Esophagus mucosa (tissue), 1 donor: ENCODE measurements around the gene GRIN3B. TPM values are rescaled to one million over a fixed set of nuclear protein-coding genes. Genes with fewer than 3 reads are reported as not detected.
A peak's percentile ranks its signal among the peaks of the same experiment; 100 is the strongest.
"Not testable (repeated sequence)": the region's sequence is repeated elsewhere in the genome, so short reads cannot be mapped to it uniquely, and the experiment has no call there.

Source experiments
- ATAC-seq: fragments of 200-7000 bp; cut with Tn5 transposase; one replicate; pipeline ENCODE4 v1.9.1; 2020
- total RNA-seq: library from RNA; stranded (reverse); gene quantifications from one replicate; pipeline ENCODE4 v1.2.4, GENCODE V29; 2023
- donor health status: DM: yes; HTN: yes; CAD: no.

GRIN3B gene
- not detected for total RNA-seq

- peak; percentile 42 for ATAC-seq
Observed at GRCh38 chr19:1000095-1000494, at the start of gene GRIN3B. GRIN3B (plus strand) TSS chr19:1000419; CDS start chr19:1000438, 19 bp downstream.

- no peak for ATAC-seq
Observed at GRCh38 chr19:952049-952679, 48.1 kb upstream of the GRIN3B start.

DNA sequence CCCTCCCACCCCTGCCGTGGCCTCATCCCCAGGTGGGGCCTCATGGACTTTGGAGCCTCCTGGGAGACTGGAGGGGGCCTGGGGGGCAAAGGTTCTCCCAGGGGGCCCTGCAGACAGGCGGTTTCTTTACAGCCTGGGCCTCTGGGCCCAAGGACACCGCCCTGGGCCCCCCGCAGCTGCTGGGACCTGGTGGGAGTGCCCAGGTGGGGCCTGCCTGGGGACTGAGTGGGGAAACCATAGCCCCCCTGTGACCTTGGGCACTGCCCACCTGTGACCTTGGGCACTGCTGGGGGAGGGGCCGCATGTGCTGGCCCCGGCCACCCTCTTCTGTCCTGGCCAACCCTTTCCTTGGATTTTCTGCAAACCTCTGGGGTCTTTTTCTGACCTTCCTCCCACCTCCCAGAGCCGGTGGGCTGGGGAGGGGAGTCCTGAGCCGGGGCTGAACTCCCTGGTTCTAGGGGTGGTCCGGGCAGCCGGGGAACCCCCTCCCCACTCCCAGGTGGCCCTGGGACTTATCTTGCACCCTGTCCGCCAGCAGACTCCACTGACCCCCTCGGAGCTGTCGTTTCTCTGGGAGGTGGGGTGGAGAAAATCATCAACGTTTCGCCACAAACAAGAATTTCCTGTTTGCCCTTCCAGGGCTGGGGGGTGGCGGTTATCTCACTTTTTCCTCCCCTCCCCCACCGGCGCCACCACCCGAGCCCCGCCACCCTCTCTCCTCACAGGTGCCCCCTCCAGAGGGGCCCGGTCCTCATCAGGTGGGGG is 47.4 kb upstream of the GRIN3B start:
- peak; percentile 18 for ATAC-seq

DNA sequence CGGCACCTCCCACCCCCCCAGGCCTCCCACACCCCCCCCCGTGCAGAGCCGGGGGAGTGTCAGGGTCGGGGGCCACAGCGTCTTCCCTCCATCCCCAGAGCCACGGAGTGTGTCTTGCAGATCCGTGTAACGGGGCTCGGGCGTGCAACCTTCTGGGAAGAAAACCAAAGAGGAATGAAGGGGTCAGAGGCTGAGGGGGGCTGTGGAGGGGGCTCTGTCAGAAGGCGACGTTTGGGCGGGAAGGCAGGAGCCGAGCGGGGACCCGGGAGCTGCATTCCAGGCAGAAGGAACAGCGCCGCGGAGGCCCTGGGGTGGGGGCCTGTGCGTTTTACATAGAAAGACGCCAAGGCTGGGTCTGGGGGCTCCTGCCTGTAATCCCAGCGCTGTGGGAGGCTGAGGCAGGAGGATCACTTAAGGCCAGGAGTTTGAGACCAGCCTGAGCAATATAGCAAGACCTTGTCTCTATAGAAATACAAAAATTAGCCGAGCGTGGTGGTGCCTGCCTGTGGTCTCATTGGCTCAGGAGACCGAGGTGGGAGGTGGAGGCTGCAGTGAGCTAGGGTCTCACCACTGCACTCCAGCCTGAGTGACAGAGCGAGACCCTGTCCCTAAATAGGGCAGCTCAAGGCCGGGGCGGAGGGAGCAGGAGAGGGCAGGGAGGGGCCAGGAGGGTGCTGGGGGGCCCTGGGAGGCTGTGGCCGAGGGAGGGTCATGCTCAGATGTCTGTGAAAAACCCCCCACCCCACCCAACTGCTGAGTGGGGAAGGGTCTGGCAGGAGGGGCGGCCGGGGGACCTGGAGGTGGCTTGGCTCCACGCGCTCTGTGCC is 46.6 kb upstream of the GRIN3B start:
- ATAC-seq, result no peak

DNA sequence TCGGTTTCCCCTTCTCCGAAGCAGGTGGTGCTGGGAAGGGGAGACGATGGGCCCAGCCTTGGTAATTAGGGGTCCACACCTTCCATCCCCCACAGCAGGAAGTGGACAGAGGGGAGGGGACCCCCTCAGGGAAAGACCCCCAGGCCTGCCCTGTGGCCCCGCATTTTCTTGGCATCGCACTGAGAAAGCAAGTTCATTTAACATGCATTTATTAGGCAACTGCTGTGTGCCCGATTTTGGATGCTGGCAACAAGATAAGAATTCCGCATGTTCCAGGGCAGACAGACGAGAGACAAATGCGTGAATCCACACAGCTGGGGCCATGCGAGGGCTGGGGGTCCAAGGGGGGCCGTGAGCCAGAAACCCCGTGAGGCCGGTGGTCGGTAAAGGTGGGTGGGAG is 45.9 kb upstream of the GRIN3B start:
- no peak for ATAC-seq

DNA sequence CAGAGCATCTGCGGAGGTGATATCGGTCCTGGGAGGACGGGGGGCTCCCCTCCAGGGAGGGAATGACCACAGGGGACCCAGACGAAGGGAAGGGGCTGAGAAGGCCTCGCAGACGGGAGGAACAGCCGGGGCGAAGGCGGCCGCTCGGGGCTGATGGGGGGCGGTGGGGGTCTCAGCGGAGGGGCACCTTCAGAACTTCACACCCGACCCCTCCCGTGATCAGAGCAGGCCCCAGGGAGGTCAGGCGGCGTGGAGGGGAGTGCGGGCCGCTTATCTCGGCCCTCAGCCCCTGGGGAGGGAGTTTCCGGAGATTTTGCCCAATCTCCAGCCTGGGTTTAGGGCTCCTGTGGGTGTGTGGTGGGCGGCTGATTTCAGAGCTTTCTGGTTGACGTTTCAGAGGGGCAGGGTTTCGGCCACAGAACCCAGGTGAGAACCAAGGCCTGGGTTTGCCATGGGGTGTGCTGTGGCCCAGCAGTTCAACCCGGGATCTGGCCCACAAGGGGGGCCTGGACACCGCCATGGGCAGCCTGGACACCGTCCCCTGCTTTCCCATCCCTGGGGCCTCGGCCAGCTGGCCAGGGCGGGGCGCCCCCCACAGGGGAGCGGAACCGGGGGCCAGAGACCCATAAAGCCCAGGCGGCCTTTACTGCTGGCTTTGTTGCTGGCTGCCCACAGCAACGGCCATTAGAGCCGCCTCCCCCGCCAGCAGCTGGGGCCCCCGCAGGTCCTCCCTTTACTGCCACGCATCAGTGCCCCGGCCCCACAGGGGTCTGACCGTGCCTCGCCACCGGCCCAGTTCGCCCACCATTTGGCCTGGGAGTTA is 45.3 kb upstream of the GRIN3B start:
- no peak for ATAC-seq

DNA sequence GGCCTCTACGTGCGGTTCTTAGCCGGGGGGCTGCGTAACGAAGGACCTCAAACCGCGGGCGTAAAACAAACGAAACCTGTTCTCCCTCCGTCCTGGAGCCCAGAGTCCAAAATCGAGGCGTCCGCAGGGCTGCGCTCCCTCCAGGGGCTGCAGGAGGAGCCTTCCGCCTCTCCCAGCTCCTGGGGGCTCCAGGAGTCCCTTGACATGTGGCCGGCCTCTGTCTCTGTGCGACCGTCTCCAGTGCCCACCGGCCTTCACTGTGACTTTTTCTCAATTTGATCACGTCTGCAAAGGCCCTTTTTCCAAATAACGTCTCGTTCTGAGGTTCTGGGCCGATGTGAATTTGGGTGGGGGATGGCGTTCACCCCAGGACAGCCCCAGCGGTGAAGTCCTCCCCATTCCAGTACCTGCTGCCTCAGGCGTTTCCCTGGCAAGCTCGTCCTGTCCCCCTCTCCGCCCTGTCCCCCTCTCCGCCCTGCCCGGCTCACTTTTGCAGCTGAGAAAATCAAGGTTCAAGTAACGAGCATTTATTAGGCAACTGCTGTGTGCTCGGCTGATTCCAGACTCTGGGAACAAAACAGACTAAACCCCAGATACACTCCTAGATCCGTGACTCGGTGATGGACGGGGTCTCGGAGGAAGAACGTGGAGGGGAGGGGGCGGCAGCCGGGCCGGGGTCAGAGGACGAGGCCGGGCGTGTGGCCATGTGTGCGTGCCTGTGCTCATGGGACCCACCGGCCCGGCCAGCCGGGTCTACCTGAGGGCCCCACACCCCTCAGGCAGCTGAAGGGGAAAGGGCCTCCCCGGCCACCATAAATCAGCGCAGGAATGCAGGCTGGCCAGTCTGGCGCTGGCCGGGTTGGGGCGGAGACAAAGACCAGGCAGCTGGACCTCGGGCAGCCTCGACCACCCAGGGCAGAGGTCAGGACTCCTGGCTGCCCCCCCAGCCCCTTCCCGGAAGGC is 44.1 kb upstream of the GRIN3B start:
- no peak for ATAC-seq

GRCh38 chr19:956766-957440 is 43.3 kb upstream of the GRIN3B start:
- ATAC-seq, result no peak

- not testable (repeated sequence) for ATAC-seq
Observed at GRCh38 chr19:957578-957977, 42.6 kb upstream of the GRIN3B start.

DNA sequence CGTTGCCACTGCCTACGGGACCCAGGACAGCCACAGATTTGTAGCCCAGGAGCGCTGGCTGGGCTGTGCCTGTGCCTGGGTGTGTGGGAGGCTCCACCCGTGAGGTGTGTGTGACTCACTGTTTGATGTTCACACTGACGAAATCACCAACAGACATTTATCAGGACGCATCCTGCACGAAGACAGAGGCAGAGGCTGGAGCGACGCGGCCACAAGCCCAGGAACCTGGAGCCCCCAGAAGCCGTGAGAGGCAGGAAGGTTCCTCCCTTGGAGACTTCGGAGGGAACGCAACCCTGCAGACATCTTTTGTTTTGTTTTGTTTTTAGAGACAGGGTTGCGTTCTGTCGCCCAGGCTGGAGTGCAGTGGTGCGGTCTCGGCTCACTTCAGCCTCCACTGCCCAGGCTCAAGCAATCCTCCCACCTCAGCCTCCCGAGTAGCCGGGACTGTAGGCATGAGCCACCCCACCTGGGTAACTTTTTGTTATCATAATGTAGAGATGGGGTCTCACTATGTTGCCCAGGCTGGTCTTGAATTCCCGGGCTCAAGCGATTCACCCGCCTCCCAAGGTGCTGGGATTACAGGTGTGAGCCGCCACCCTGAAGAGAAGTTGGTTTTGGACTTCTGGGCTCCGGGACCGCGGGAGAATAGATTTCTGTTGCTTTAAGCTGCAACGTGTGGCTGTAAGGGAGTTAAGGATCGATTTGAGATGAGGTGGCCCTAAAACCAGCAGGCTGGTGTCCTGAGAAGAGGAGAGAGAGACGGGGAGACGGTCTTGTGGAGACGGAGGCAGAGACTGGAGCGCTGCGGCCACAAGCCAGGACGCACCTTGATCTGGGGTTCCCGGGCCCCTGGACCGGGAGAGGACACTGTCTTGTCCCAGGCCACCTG is 41.0 kb upstream of the GRIN3B start:
- peak; percentile 82 for ATAC-seq

DNA sequence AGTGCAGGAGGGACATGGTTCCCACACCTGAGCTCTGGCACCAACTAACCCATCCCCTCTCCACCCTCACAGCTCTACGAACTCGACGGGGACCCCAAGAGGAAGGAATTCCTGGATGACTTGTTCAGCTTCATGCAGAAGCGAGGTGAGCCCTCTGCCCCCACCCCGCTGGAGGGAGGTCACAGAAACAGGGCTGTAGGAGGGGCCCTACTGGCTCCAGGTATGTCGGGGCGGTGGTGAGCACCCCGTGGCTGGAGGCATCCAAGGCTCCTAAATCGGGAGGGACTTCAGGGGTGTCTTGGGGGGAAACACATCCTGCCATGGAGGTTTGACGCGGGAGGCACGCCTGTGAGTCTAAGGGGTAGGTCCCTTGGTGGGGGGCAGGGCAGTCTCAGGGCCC is 40.2 kb upstream of the GRIN3B start:
- ATAC-seq, result no peak

GRCh38 chr19:960601-960938 is 39.6 kb upstream of the GRIN3B start:
- ATAC-seq, result no peak

GRCh38 chr19:961866-962620 is 38.2 kb upstream of the GRIN3B start:
- no peak for ATAC-seq

GRCh38 chr19:962683-963400 is 37.4 kb upstream of the GRIN3B start:
- ATAC-seq, result no peak

DNA sequence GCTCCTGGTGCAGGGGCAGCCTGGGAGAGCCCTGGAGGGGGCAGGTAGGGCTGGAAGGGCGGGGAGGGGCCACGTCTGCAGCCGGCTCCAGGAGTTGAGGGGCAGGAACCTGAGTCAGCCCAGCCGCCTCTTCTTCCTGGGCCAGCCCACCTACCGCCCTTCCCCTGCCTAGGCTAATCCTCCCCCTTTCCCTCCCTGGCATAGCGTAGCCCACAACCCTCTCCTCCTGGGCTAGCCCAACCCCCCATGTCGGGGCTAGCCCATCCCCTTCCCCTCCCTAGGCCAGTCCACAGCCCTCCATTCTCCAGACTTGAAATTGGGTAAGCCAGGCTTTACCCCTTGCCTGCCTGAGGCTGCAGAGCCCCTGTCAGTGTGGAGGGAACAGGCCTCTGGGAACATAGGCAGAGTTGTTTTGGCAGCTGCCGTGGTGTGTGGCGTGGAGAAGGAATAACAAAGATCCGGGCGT is 36.7 kb upstream of the GRIN3B start:
- ATAC-seq, result no peak

DNA sequence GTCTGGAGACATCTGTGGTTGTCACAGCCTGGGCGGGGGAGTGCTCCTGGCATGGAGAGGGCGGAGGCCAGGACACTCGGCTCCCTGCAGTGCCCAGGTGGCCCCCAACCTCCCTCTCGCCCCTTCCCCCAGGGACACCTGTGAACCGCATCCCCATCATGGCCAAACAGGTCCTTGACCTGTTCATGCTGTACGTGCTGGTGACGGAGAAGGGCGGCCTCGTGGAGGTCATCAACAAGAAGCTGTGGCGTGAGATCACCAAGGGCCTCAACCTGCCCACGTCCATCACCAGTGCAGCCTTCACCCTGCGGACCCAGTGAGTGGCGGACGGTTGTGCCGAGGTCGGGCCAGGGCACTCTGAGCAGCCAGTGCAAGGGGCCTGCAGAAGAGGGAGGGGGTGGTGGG is 36.1 kb upstream of the GRIN3B start:
- no peak for ATAC-seq

DNA sequence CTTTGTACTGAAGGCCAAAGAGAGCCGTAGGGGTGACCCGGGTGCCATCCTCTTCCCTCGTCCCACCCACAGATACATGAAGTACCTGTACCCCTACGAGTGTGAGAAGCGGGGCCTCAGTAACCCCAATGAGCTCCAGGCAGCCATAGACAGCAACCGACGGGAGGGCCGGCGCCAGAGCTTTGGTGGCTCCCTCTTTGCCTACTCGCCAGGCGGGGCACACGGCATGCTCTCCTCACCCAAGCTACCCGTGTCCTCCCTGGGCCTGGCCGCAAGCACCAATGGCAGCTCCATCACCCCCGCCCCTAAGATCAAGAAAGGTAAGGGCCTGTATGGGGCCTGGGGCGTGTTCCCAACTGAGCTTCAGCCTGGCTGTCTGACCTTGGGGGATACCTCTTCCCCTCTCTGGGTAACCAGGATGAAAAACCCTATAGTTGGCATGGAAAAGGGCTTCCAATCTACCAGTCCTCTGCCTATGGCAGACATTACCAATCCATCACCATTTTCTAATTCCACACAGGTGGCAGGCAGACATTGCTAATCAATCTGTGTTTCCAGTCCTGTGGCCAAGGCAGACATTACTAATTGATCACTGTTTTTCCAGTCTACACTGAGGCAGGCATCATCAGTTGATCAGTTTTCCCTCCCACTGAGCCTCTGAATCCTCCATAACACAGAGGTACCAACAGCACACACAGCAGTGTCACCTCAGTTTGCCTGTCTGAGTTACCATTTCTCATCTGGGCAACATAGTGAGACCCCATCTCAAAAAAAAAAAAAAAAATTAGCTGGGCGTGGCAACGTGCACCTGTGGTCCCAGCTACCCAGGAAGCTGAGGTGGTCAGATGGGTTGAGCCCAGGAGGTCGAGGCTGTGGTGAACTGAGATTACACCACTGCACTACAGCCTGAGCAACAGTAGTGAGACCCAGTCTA is 35.2 kb upstream of the GRIN3B start:
- no peak for ATAC-seq
